Ishikawa (cell line): ENCODE data around the gene LNX2.

Experiments used
- RAD21 ChIP-seq: IDR thresholded peaks from 2 replicates; pipeline ENCODE4 v1.6.1; 2012; ENCODE audit warnings: low read depth
- REST ChIP-seq: IDR thresholded peaks from 2 replicates; pipeline ENCODE4 v1.6.1; 2012; ENCODE audit warnings: low read depth, mild to moderate bottlenecking
- TCF12 ChIP-seq: IDR thresholded peaks from 2 replicates; pipeline ENCODE4 v1.6.1; 2012; ENCODE audit warnings: low read depth
- TF ChIP-seq, protein P1 (sequence below): IDR thresholded peaks from 2 replicates; pipeline ENCODE4 v1.6.1; 2012

DNA sequence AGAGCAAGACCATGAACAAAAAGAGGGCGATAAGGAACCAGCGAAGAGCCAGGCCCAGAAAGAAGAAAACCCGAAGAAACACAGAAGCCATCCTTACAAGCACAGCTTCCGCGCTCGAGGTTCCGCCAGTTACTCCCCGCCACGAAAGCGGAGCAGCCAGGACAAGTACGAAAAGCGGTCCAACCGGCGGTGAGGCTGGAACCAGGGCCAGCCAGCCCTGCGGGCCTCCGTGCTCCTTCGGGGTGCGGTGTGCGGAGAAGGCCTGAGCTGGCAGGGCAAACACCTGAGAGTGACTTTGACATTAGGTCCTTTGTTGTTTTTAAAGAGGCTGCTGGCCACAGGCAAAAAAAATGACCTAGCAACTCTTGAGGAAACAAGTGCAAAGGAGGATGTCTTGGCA lies 45.4 kb upstream of the LNX2 start:
- TF ChIP-seq REST (no peak), RAD21 (no peak), TCF12 (no peak)
- TF ChIP-seq, protein P1, sequence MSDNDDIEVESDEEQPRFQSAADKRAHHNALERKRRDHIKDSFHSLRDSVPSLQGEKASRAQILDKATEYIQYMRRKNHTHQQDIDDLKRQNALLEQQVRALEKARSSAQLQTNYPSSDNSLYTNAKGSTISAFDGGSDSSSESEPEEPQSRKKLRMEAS: no peak
